Endodermal cell (in vitro differentiated cells): ENCODE measurements around the gene BLOC1S2. TPM values are rescaled to one million over a fixed set of nuclear protein-coding genes. Genes with fewer than 3 reads are reported as not detected.
"Not testable (repeated sequence)": the region's sequence is repeated elsewhere in the genome, so short reads cannot be mapped to it uniquely, and the experiment has no call there.

Source experiments
- DNase-seq: peaks from one replicate; pipeline ENCODE4 v3.0.0-alpha.2; 2017
- H3K27ac ChIP-seq: 2 replicates; pipeline ENCODE4 v1.5.1; 2013; ENCODE audit warnings: mild to moderate bottlenecking, low read depth, low read length, moderate library complexity
- H3K27me3 ChIP-seq: 2 replicates; pipeline ENCODE4 v1.6.1; 2013; ENCODE audit warnings: mild to moderate bottlenecking, low read length, moderate library complexity; ENCODE audit not compliant: insufficient read depth, control insufficient read depth, poor library complexity, severe bottlenecking
- H3K36me3 ChIP-seq: 2 replicates; pipeline ENCODE4 v1.7.0; 2013; ENCODE audit warnings: mild to moderate bottlenecking, low read length, moderate library complexity; ENCODE audit not compliant: control insufficient read depth, insufficient read depth
- H3K4me1 ChIP-seq: one replicate; pipeline ENCODE4 v1.7.0; 2013; ENCODE audit warnings: low read length; ENCODE audit not compliant: control insufficient read depth, insufficient read depth
- H3K4me3 ChIP-seq: 2 replicates; pipeline ENCODE4 v1.5.1; 2013; ENCODE audit warnings: mild to moderate bottlenecking, low read length, moderate library complexity
- H3K9ac ChIP-seq: 2 replicates; pipeline ENCODE4 v1.6.1; 2013; ENCODE audit warnings: mild to moderate bottlenecking, low read length, moderate library complexity; ENCODE audit not compliant: poor library complexity, severe bottlenecking; ENCODE audit errors: extremely low read depth
- H3K9me3 ChIP-seq: 2 replicates; pipeline ENCODE4 v1.6.1; 2013; ENCODE audit warnings: mild to moderate bottlenecking, low read length, moderate library complexity; ENCODE audit not compliant: control insufficient read depth
- H3K27ac Mint-ChIP-seq: 2 replicates; pipeline ENCODE4 v1.8.0; 2020; ENCODE audit warnings: mixed read lengths
- H3K27me3 Mint-ChIP-seq: 2 replicates; pipeline ENCODE4 v1.8.0; 2021; ENCODE audit warnings: mild to moderate bottlenecking, mixed read lengths; ENCODE audit not compliant: insufficient read depth
- H3K36me3 Mint-ChIP-seq: 2 replicates; pipeline ENCODE4 v1.8.0; 2020; ENCODE audit warnings: low read depth, mixed read lengths
- H3K4me1 Mint-ChIP-seq: 2 replicates; pipeline ENCODE4 v1.8.0; 2020; ENCODE audit warnings: mixed read lengths
- H3K4me3 Mint-ChIP-seq: 2 replicates; pipeline ENCODE4 v1.8.0; 2020; ENCODE audit warnings: mild to moderate bottlenecking, moderate library complexity, mixed read lengths
- H3K9me3 Mint-ChIP-seq: 2 replicates; pipeline ENCODE4 v1.8.0; 2020; ENCODE audit warnings: mild to moderate bottlenecking, mixed read lengths
- CTCF ChIP-seq: fragments of 200-600 bp; sonication (generic); conservative IDR thresholded peaks from 2 replicates; pipeline ENCODE4 v1.5.0; 2021; ENCODE audit warnings: antibody characterized with exemption, mild to moderate bottlenecking
- WGBS, 2 experiments: methylation state at CpG; one replicate each; pipeline versions ENCODE4 v1.1.5 to v1.1.7; 2013; ENCODE audit warnings: missing lambda C conversion rate in 2 of 2, mixed read lengths in 1 of 2; ENCODE audit not compliant: insufficient coverage in 1 of 2, insufficient read length in 1 of 2; 5-methylcytosine and 5-hydroxymethylcytosine counted together
- total RNA-seq, 2 donors: library from RNA; stranded (reverse); fragmentation: NEBNext Ultra II Directional in 1 of 2; extraction: Animal tissue kit (Norgen Biotek cat#: 25700) in 1 of 2; gene quantifications; 2 replicates in 1 of 2; 3 replicates in 1 of 2; pipeline ENCODE4 v1.2.1, GENCODE V29; 2021

Gene BLOC1S2
- total RNA-seq, 2 donors from 2014 or later = 25.5 to 26.0 TPM

- H3K4me3 Mint-ChIP-seq = no peak overlapping the region
Observed at GRCh38 chr10:100297242-100297641, 10.8 kb upstream of the BLOC1S2 start.

GRCh38 chr10:100293066-100293465 is 6.6 kb upstream of the BLOC1S2 start:
- TF ChIP-seq CTCF = no peak
- H3K4me1 ChIP-seq = no peaks in the 10 kb centered on the region
- Mint-ChIP-seq H3K27me3 (peaks cover 43% of the 10 kb centered on the region), H3K4me1 (no peaks in the 10 kb centered on the region), H3K27ac (no peak overlapping the region), H3K9me3 (no peaks in the 10 kb centered on the region), H3K36me3 (no peaks in the 10 kb centered on the region), H3K4me3 (no peak overlapping the region)
- H3K27ac ChIP-seq = no peak overlapping the region
- DNase-seq = no peak
- no peak overlapping the region for H3K9ac ChIP-seq
- no peaks in the 10 kb centered on the region for H3K36me3 ChIP-seq
- H3K9me3 ChIP-seq = no peaks in the 10 kb centered on the region
- H3K4me3 ChIP-seq = no peak overlapping the region
- H3K27me3 ChIP-seq = peaks cover 39% of the 10 kb centered on the region

More at GRCh38 chr10:100297242-100297641, 10.8 kb upstream of the BLOC1S2 start:
- H3K9me3 ChIP-seq = no peaks in the 10 kb centered on the region
- Mint-ChIP-seq H3K4me1 (no peaks in the 10 kb centered on the region), H3K27ac (no peak overlapping the region), H3K36me3 (no peaks in the 10 kb centered on the region), H3K27me3 (peaks cover 33% of the 10 kb centered on the region), H3K9me3 (peaks cover 19% of the 10 kb centered on the region)
- 92 to 93% methylated on average over 4 to 7 of the region's 9 CpGs for WGBS, 2 experiments
- no peak overlapping the region for H3K9ac ChIP-seq
- DNase-seq = no peak
- peaks cover 16% of the 10 kb centered on the region for H3K27me3 ChIP-seq
- H3K36me3 ChIP-seq = no peaks in the 10 kb centered on the region
- no peak overlapping the region for H3K4me3 ChIP-seq
- H3K4me1 ChIP-seq = no peaks in the 10 kb centered on the region
- H3K27ac ChIP-seq = no peak overlapping the region
- TF ChIP-seq CTCF = no peak

- H3K4me3 Mint-ChIP-seq, H3K27ac Mint-ChIP-seq: not testable (repeated sequence)
Observed at GRCh38 chr10:100292300-100292699, 5.8 kb upstream of the BLOC1S2 start.

GRCh38 chr10:100291356-100291755 is 4.9 kb upstream of the BLOC1S2 start:
- Histone ChIP-seq H3K27ac (no peak overlapping the region), H3K36me3 (no peaks in the 10 kb centered on the region), H3K4me1 (peaks cover 4% of the 10 kb centered on the region), H3K9ac (no peak overlapping the region), H3K9me3 (no peaks in the 10 kb centered on the region), H3K4me3 (no peak overlapping the region), H3K27me3 (peaks cover 37% of the 10 kb centered on the region)
- H3K9me3 Mint-ChIP-seq = no peaks in the 10 kb centered on the region
- no peak for DNase-seq
- H3K4me1 Mint-ChIP-seq = peaks cover 3% of the 10 kb centered on the region
- no peak overlapping the region for H3K4me3 Mint-ChIP-seq
- H3K27me3 Mint-ChIP-seq = peaks cover 36% of the 10 kb centered on the region
- no peak for TF ChIP-seq CTCF
- no peak overlapping the region for H3K27ac Mint-ChIP-seq
- no peaks in the 10 kb centered on the region for H3K36me3 Mint-ChIP-seq
- WGBS, 2 experiments = 83 to 100% methylated on average over 3 of the region's 3 CpGs

More at GRCh38 chr10:100292300-100292699, 5.8 kb upstream of the BLOC1S2 start:
- H3K27me3 ChIP-seq = peaks cover 39% of the 10 kb centered on the region
- H3K4me3 ChIP-seq, DNase-seq, H3K36me3 Mint-ChIP-seq, H3K9me3 ChIP-seq, H3K36me3 ChIP-seq, H3K4me1 ChIP-seq, H3K9me3 Mint-ChIP-seq, H3K27ac ChIP-seq, H3K9ac ChIP-seq, H3K4me1 Mint-ChIP-seq: not testable (repeated sequence)
- H3K27me3 Mint-ChIP-seq = peaks cover 41% of the 10 kb centered on the region
- WGBS, 2 experiments = 84 to 91% methylated on average over 4 of the region's 4 CpGs
